ENCODE data around the gene CSH2. TPM values are rescaled to one million over a fixed set of nuclear protein-coding genes. Genes with fewer than 3 reads are reported as not detected.

The CSH2 gene
- total RNA-seq, 2 donors from 2014 or later, result not detected

DNA sequence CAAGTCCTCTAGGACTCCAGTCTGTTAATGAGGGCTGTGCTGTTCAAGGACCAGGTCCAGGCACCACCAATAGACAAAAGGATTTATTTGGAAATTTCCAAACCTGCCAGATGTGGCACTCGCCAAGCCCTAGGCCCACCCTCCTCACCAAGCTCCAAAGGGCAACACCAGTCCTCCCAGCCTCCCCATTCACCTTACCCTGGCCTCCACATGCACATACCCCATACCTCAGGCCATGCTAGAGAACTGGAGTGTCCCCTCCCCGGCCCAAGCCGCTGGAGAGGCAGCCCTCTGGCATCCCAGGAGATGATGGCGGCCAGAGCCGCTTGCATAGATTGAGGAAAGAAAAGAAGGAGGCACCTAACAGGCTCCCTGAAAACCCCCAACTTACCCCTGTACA, 41.5 kb downstream of the CSH2 start:
- intact Hi-C loops (cut with DNase I), result loop anchor here (10.0 kb wide), 1 partner anchor 207 kb away; the partner anchor contains the start of gene MAP3K3
- DNase-seq, result no peak
- Histone ChIP-seq H3K4me1 (peaks cover 11% of the 10 kb centered on the region), H3K4me3 (no peak overlapping the region), H3K27ac (no peak overlapping the region), H3K36me3 (peaks cover 36% of the 10 kb centered on the region), H3K9me3 (no peaks in the 10 kb centered on the region), H3K9ac (ENCODE audit: low read depth in 2 of 2, low read length in 2 of 2) (no peak overlapping the region), H3K27me3 (no peaks in the 10 kb centered on the region)
- TF ChIP-seq CTCF (IDR thresholded peaks at IDR 0.05), result no peak

DNA sequence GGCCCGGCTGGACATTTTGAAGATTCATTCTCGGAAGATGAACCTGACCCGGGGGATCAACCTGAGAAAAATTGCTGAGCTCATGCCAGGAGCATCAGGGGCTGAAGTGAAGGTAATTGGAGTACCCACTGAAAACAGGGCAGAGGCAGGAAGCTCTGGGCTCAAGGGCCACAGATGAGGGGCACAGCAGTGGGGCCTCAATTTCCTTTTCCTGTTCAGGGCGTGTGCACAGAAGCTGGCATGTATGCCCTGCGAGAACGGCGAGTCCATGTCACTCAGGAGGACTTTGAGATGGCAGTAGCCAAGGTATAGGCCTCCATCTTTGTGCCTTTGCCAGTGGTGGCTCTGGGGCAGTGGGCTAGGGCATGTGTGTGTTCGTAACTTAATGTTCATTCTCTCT, 42.0 kb downstream of the CSH2 start:
- DNase-seq, result no peak
- Histone ChIP-seq H3K9me3 (no peaks in the 10 kb centered on the region), H3K27me3 (no peaks in the 10 kb centered on the region), H3K4me3 (no peak overlapping the region), H3K36me3 (peaks cover 36% of the 10 kb centered on the region), H3K4me1 (peaks cover 11% of the 10 kb centered on the region), H3K9ac (ENCODE audit: low read depth in 2 of 2, low read length in 2 of 2) (no peak overlapping the region), H3K27ac (no peak overlapping the region)
- no peak for TF ChIP-seq CTCF (IDR thresholded peaks at IDR 0.05)
- intact Hi-C loops (cut with DNase I), result loop anchor here (10.0 kb wide), 1 partner anchor 207 kb away; the partner anchor contains the start of gene MAP3K3

- DNase-seq, result no peak
- Histone ChIP-seq H3K36me3 (peaks cover 36% of the 10 kb centered on the region), H3K27me3 (no peaks in the 10 kb centered on the region), H3K4me3 (no peak overlapping the region), H3K9me3 (no peaks in the 10 kb centered on the region), H3K9ac (ENCODE audit: low read depth in 2 of 2, low read length in 2 of 2) (no peak overlapping the region), H3K27ac (no peak overlapping the region), H3K4me1 (peaks cover 14% of the 10 kb centered on the region)
- no peak for TF ChIP-seq CTCF (IDR thresholded peaks at IDR 0.05)
- intact Hi-C loops (cut with DNase I), result loop anchor here (10.0 kb wide), 1 partner anchor 206 kb away; the partner anchor contains the start of gene MAP3K3
Observed at GRCh38 chr17:63830904-63831491, 42.5 kb downstream of the CSH2 start.

- H3K36me3 ChIP-seq, result peaks cover 36% of the 10 kb centered on the region
Observed at GRCh38 chr17:63830278-63830677, 43.2 kb downstream of the CSH2 start.

DNA sequence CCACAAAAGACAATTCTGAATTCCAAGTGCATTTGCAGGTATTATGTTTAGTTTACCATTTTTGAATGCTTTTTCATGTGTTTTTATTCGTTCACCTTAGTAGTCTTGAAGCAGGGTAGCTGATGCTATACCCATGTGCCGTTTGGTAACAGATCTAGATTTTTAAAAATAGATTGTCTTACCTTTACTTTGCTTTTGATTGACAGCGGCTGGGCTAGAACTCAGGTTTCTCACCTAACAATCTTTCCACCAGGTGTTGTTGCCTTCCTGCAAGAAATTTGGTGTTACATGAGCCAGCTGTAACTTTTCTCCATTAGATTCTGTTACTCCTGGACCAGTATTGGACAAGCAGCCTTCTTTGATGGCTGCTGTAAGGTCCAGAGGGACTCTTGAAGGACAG, 44.5 kb downstream of the CSH2 start:
- intact Hi-C loops (cut with DNase I), result loop anchor here (10.0 kb wide), 1 partner anchor 54 kb away; the partner anchor contains the start of genes CCDC47 and DDX42
- H3K27me3 ChIP-seq, result no peaks in the 10 kb centered on the region
- H3K9ac ChIP-seq (ENCODE audit: low read depth in 2 of 2, low read length in 2 of 2), result no peak overlapping the region
- no peak for DNase-seq
- no peaks in the 10 kb centered on the region for H3K9me3 ChIP-seq
- no peak for TF ChIP-seq CTCF (IDR thresholded peaks at IDR 0.05)
- H3K4me1 ChIP-seq, result peaks cover 17% of the 10 kb centered on the region
- H3K36me3 ChIP-seq, result peaks cover 40% of the 10 kb centered on the region
- H3K4me3 ChIP-seq, result no peak overlapping the region
- H3K27ac ChIP-seq, result no peak overlapping the region

More at GRCh38 chr17:63830278-63830677, 43.2 kb downstream of the CSH2 start:
- no peak for DNase-seq
- H3K27ac ChIP-seq, result no peak overlapping the region
- H3K4me1 ChIP-seq, result peaks cover 17% of the 10 kb centered on the region
- no peaks in the 10 kb centered on the region for H3K27me3 ChIP-seq
- H3K4me3 ChIP-seq, result no peak overlapping the region
- intact Hi-C loops (cut with DNase I), result loop anchor here (10.0 kb wide), 1 partner anchor 205 kb away; the partner anchor contains the start of gene MAP3K3
- no peak overlapping the region for H3K9ac ChIP-seq (ENCODE audit: low read depth in 2 of 2, low read length in 2 of 2)
- no peaks in the 10 kb centered on the region for H3K9me3 ChIP-seq
- no peak for TF ChIP-seq CTCF (IDR thresholded peaks at IDR 0.05)
